GM12878 (cell line): Measurements from ENCODE around the gene BCOR. TPM values are rescaled to one million over a fixed set of nuclear protein-coding genes. Genes with fewer than 3 reads are reported as not detected.

Source experiments
- ATAC-seq: fragments of 200-7000 bp; cut with Tn5 transposase; 3 replicates; pipeline ENCODE4 v1.9.1; 2020; ENCODE audit warnings: mild to moderate bottlenecking, moderate library complexity
- BruUV-seq: library from RNA; stranded (reverse); fragments of 400-500 nt; replicated peaks from 2 replicates; lab custom pipeline; 2021; lab: Mats Ljungman, UMichigan
- CTCF ChIA-PET: fragments of 300-600 bp; sonication (Branson Sonifier 250); formaldehyde crosslinking; extraction: SDS; loops from one replicate; lab custom pipeline; 2021; ENCODE audit warnings: inconsistent platforms; lab: Yijun Ruan, JAX
- POLR2A ChIA-PET: fragments of 350-600 bp; formaldehyde crosslinking; extraction: SDS; loops from one replicate; lab custom pipeline; 2021; ENCODE audit warnings: inconsistent platforms; lab: Charles Lee
- RAD21 ChIA-PET: fragments of 300-600 bp; sonication (Branson Sonifier 250); formaldehyde crosslinking; loops from one replicate; lab custom pipeline; 2023; ENCODE audit warnings: antibody characterized with exemption; ENCODE audit not compliant: unreplicated experiment; lab: Charles Lee
- SMC1A ChIA-PET: fragments of 300-600 bp; sonication (Branson Sonifier 250); formaldehyde crosslinking; loops from one replicate; lab custom pipeline; 2023; ENCODE audit not compliant: unreplicated experiment, uncharacterized antibody; lab: Charles Lee
- DNase-seq: peaks from one replicate; pipeline ENCODE4 v3.0.0-alpha.2; 2011; ENCODE audit warnings: low read depth, low spot score
- FAIRE-seq: peaks from 3 replicates; lab custom pipeline; 2011; peaks lifted over from hg19 to GRCh38; lab: Jason Lieb, UNC
- H2AFZ ChIP-seq: 2 replicates; pipeline ENCODE4 v1.6.0; 2011; ENCODE audit warnings: low read depth, low read length, control low read depth; ENCODE audit not compliant: control insufficient read depth
- H3K27ac ChIP-seq: 2 replicates; pipeline ENCODE4 v1.5.1; 2011; ENCODE audit warnings: control low read depth; ENCODE audit not compliant: control insufficient read depth, insufficient read depth
- H3K27me3 ChIP-seq, 2 experiments: replicated peaks in 1 of 2; 2 replicates each; pipeline versions ENCODE4 v1.6.0 to v1.6.1; 2011; ENCODE audit warnings: low read length in 1 of 2; ENCODE audit not compliant: control insufficient read depth in 2 of 2, insufficient read depth in 2 of 2
- H3K36me3 ChIP-seq, 2 experiments: 2 replicates each; pipeline ENCODE4 v1.5.1; 2011; ENCODE audit warnings: low read length in 1 of 2; ENCODE audit not compliant: control insufficient read depth in 2 of 2, insufficient read depth in 2 of 2
- H3K4me1 ChIP-seq: 2 replicates; pipeline ENCODE4 v1.6.1; 2011; ENCODE audit warnings: mild to moderate bottlenecking, low read length, moderate library complexity, mixed read lengths; ENCODE audit not compliant: control insufficient read depth, insufficient read depth
- H3K4me2 ChIP-seq: 2 replicates; pipeline ENCODE4 v1.6.0; 2011; ENCODE audit warnings: control low read depth; ENCODE audit not compliant: control insufficient read depth, insufficient read depth
- H3K4me3 ChIP-seq: fragments of 200-600 bp; sonication (generic); 2 replicates; pipeline ENCODE4 v1.5.1; 2016
- H3K79me2 ChIP-seq: 2 replicates; pipeline ENCODE4 v1.6.0; 2011; ENCODE audit warnings: low read length; ENCODE audit not compliant: control insufficient read depth, insufficient read depth
- H3K9ac ChIP-seq: 2 replicates; pipeline ENCODE4 v1.8.0; 2011; ENCODE audit warnings: low read length, control low read depth, mixed read lengths; ENCODE audit not compliant: control insufficient read depth, insufficient read depth
- H3K9me3 ChIP-seq: replicated peaks from 3 replicates; pipeline ENCODE4 v1.5.1; 2011; ENCODE audit warnings: mild to moderate bottlenecking, low read length; ENCODE audit not compliant: control insufficient read depth, insufficient read depth
- H4K20me1 ChIP-seq: 2 replicates; pipeline ENCODE4 v1.6.0; 2011; ENCODE audit not compliant: control insufficient read depth, insufficient read depth
- CBX5 ChIP-seq: sonication (generic); IDR thresholded peaks from 2 replicates; pipeline ENCODE4 v1.6.1; 2016; ENCODE audit warnings: low read depth, moderate library complexity, mild to moderate bottlenecking, inconsistent platforms
- CEBPB ChIP-seq, 2 experiments: fragments of 150-350 bp in 1 of 2; IDR thresholded peaks; 2 replicates each; pipeline ENCODE4 v1.6.1; 2012 to 2014; ENCODE audit warnings: low read depth in 2 of 2, low read length in 2 of 2, borderline replicate concordance in 1 of 2, inconsistent platforms in 1 of 2
- GATAD2B ChIP-seq: fragments of 450-650 bp; conservative IDR thresholded peaks from 2 replicates; pipeline ENCODE4 v1.6.1; 2017; ENCODE audit warnings: low read depth, mild to moderate bottlenecking, moderate library complexity
- IRF3 ChIP-seq: fragments of 450-650 bp; IDR thresholded peaks from 2 replicates; pipeline ENCODE4 v1.6.1; 2014; ENCODE audit warnings: mild to moderate bottlenecking
- JUND ChIP-seq: IDR thresholded peaks from 2 replicates; pipeline ENCODE4 v1.6.1; 2012; ENCODE audit warnings: low read depth, mild to moderate bottlenecking, low read length, improper control_type of control experiment, moderate library complexity
- MXI1 ChIP-seq: fragments of 150-350 bp; IDR thresholded peaks from 2 replicates; pipeline ENCODE4 v1.6.1; 2011; ENCODE audit warnings: low read depth, mild to moderate bottlenecking, inconsistent platforms, low read length, improper control_type of control experiment
- MYB ChIP-seq: fragments of 150-350 bp; IDR thresholded peaks from 2 replicates; pipeline ENCODE4 v1.6.1; 2014; ENCODE audit warnings: mild to moderate bottlenecking, low read depth, low read length, borderline replicate concordance
- POLR2AphosphoS2 ChIP-seq: IDR thresholded peaks from 2 replicates; pipeline ENCODE4 v1.6.1; 2011; ENCODE audit warnings: low read depth, mild to moderate bottlenecking, low read length, improper control_type of control experiment, moderate library complexity
- POLR2AphosphoS5 ChIP-seq: IDR thresholded peaks from 2 replicates; pipeline ENCODE4 v1.6.1; 2011; ENCODE audit warnings: mild to moderate bottlenecking, low read length, inconsistent platforms
- SIN3A ChIP-seq: IDR thresholded peaks from 2 replicates; pipeline ENCODE4 v1.6.1; 2012; ENCODE audit warnings: low read depth, low read length, improper control_type of control experiment
- STAT1 ChIP-seq: fragments of 450-650 bp; conservative IDR thresholded peaks from 2 replicates; pipeline ENCODE4 v1.6.1; 2014; ENCODE audit warnings: antibody characterized with exemption, mild to moderate bottlenecking
- TAF1 ChIP-seq: IDR thresholded peaks from 2 replicates; pipeline ENCODE4 v1.6.1; 2011; ENCODE audit warnings: mild to moderate bottlenecking, low read depth, low read length, borderline replicate concordance
- TARDBP ChIP-seq: IDR thresholded peaks from 2 replicates; pipeline ENCODE4 v1.6.1; 2016; ENCODE audit warnings: borderline replicate concordance
- TCF12 ChIP-seq: IDR thresholded peaks from 2 replicates; pipeline ENCODE4 v1.6.1; 2011; ENCODE audit warnings: low read depth, mild to moderate bottlenecking, low read length
- YY1 ChIP-seq: IDR thresholded peaks from 2 replicates; pipeline ENCODE4 v1.6.1; 2011; ENCODE audit warnings: low read depth, mild to moderate bottlenecking, low read length
- WGBS: methylation state at CpG from one replicate; pipeline ENCODE4 v1.1.6; 2016; ENCODE audit warnings: low lambda C conversion rate; ENCODE audit not compliant: insufficient replicate concordance, insufficient coverage; ENCODE audit errors: missing lambda C conversion rate; 5-methylcytosine and 5-hydroxymethylcytosine counted together
- in situ Hi-C: fragments of 300-500 bp; cut with MboI; formaldehyde crosslinking; loops from 9 replicates; pipeline ENCODE4 v1.14.3; 2018; ENCODE audit warnings: mixed read lengths
- intact Hi-C: fragments of 100-400 bp; cut with micrococcal nuclease; formaldehyde crosslinking; loops from one replicate; pipeline ENCODE4 v1.14.2; 2022; ENCODE audit not compliant: unreplicated experiment
- polyA plus RNA-seq, 11 experiments: library from polyadenylated mRNA; depleted of rRNA in 4 of 11; unstranded in 6 of 11; stranded (reverse) in 5 of 11; fragments of >200 nt; fragmentation: Nextera tagmentation in 4 of 11; fragmentation: Illumina TruSeq in 1 of 11; extraction: Ambion mirVana in 4 of 11; extraction: Trizol in 1 of 11; gene quantifications; 1 replicate in 1 of 11; 2 replicates in 10 of 11; pipeline versions ENCODE4 v1.2.1 to v1.2.3, GENCODE V29; 2011 to 2016; ENCODE audit warnings: inconsistent platforms in 2 of 11, missing spikeins in 2 of 11, low read depth in 1 of 11
- total RNA-seq, 4 experiments: library from RNA; depleted of rRNA in 3 of 4; stranded (reverse); fragments of >200 nt in 3 of 4; fragmentation: Illumina TruSeq in 1 of 4; extraction: Trizol in 1 of 4; gene quantifications; 2 replicates each; pipeline versions ENCODE4 v1.2.1 to v1.2.3, GENCODE V29; 2013 to 2021
- TF ChIP-seq, protein P1 (sequence below): fragments of 450-650 bp; formaldehyde crosslinking; IDR thresholded peaks from 2 replicates; pipeline ENCODE4 v1.4.0; 2022; ENCODE audit warnings: mild to moderate bottlenecking, moderate library complexity
- TF ChIP-seq, protein P2 (sequence below): IDR thresholded peaks from 2 replicates; pipeline ENCODE4 v1.6.1; 2012; ENCODE audit warnings: low read depth, low read length, improper control_type of control experiment
- TF ChIP-seq, protein P3 (sequence below): IDR thresholded peaks from 2 replicates; pipeline ENCODE4 v1.6.1; 2011; ENCODE audit warnings: borderline replicate concordance, low read depth, mild to moderate bottlenecking, moderate library complexity, low read length; ENCODE audit not compliant: insufficient read depth, poor library complexity, severe bottlenecking

BCOR gene
- total and polyA plus RNA-seq, 10 of the 15 experiments (the other 5 are each of a cell fraction or from before 2014, with no cell fraction given), result 5.1 to 16.4 (median 10.1) TPM

- Histone ChIP-seq H3K36me3 (no peaks in the 10 kb centered on the region; a peak in 1 of 4 replicates), H3K4me1 (no peaks in the 10 kb centered on the region; the same call in 1 of the 2 replicates), H3K4me2 (no peak overlapping the region), H3K9me3 (no peaks in the 10 kb centered on the region; the same call in 2 of the 3 replicates), H3K4me3 (no peak overlapping the region), H3K9ac (no peak overlapping the region), H3K27ac (no peak overlapping the region), H3K79me2 (peaks cover 13% of the 10 kb centered on the region), H3K27me3 (no peaks in the 10 kb centered on the region), H2AFZ (no peak overlapping the region), H4K20me1 (peaks cover 4% of the 10 kb centered on the region)
- ChIA-PET CTCF (no interaction called here), SMC1A (interaction anchor here (1.0 kb wide), 1 partner anchor 272 kb away, joined by 3 read pairs; no protein-coding TSS in a partner anchor), POLR2A (no interaction called here), RAD21 (no interaction called here)
- in situ Hi-C loops, result no loop called here
- ATAC-seq (no peak), FAIRE-seq (no peak), DNase-seq (no peak)
- WGBS, result 33% methylated on average over 9 of the region's 9 CpGs
- intact Hi-C loops, result no loop called here
- BruUV-seq, result no TSS peak
- TF ChIP-seq, protein P1, sequence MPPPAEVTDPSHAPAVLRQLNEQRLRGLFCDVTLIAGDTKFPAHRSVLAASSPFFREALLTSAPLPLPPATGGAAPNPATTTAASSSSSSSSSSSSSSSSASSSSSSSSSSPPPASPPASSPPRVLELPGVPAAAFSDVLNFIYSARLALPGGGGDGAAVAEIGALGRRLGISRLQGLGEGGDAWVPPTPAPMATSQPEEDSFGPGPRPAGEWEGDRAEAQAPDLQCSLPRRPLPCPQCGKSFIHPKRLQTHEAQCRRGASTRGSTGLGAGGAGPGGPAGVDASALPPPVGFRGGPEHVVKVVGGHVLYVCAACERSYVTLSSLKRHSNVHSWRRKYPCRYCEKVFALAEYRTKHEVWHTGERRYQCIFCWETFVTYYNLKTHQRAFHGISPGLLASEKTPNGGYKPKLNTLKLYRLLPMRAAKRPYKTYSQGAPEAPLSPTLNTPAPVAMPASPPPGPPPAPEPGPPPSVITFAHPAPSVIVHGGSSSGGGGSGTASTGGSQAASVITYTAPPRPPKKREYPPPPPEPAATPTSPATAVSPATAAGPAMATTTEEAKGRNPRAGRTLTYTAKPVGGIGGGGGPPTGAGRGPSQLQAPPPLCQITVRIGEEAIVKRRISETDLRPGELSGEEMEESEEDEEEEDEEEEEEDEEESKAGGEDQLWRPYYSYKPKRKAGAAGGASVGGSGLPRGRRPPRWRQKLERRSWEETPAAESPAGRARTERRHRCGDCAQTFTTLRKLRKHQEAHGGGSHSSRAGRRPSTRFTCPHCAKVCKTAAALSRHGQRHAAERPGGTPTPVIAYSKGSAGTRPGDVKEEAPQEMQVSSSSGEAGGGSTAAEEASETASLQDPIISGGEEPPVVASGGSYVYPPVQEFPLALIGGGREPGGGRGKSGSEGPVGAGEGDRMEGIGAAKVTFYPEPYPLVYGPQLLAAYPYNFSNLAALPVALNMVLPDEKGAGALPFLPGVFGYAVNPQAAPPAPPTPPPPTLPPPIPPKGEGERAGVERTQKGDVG (CRISPR knock-in tag), result no peak
- no peak for TF ChIP-seq TARDBP
- no peak for TF ChIP-seq TAF1
- TF ChIP-seq, protein P2, sequence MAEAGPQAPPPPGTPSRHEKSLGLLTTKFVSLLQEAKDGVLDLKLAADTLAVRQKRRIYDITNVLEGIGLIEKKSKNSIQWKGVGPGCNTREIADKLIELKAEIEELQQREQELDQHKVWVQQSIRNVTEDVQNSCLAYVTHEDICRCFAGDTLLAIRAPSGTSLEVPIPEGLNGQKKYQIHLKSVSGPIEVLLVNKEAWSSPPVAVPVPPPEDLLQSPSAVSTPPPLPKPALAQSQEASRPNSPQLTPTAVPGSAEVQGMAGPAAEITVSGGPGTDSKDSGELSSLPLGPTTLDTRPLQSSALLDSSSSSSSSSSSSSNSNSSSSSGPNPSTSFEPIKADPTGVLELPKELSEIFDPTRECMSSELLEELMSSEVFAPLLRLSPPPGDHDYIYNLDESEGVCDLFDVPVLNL, result no peak
- no peak for TF ChIP-seq GATAD2B
- TF ChIP-seq POLR2AphosphoS5, result no peak
- no peak for TF ChIP-seq JUND
- no peak for TF ChIP-seq IRF3
- no peak for TF ChIP-seq POLR2AphosphoS2
- TF ChIP-seq YY1, result no peak
- TF ChIP-seq, protein P3, sequence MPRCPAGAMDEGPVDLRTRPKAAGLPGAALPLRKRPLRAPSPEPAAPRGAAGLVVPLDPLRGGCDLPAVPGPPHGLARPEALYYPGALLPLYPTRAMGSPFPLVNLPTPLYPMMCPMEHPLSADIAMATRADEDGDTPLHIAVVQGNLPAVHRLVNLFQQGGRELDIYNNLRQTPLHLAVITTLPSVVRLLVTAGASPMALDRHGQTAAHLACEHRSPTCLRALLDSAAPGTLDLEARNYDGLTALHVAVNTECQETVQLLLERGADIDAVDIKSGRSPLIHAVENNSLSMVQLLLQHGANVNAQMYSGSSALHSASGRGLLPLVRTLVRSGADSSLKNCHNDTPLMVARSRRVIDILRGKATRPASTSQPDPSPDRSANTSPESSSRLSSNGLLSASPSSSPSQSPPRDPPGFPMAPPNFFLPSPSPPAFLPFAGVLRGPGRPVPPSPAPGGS, result no peak
- no peak for TF ChIP-seq SIN3A
- no peak for TF ChIP-seq CBX5
- no peak for TF ChIP-seq MYB
- TF ChIP-seq MXI1, result no peak
- TF ChIP-seq CEBPB (IDR thresholded peaks at IDR 0.05; ENCODE audit: borderline replicate concordance in 1 of 2, low read depth in 2 of 2, low read length in 2 of 2), result no peak
- no peak for TF ChIP-seq TCF12
- TF ChIP-seq STAT1, result no peak
These were observed 8.8 kb downstream of the BCOR start for GRCh38 chrX:40088803-40089540.
